Measurements from ENCODE around the gene ZNF878. TPM values are rescaled to one million over a fixed set of nuclear protein-coding genes. Genes with fewer than 3 reads are reported as not detected.

Gene ZNF878
- total RNA-seq, 2 donors from 2014 or later, result not detected

DNA sequence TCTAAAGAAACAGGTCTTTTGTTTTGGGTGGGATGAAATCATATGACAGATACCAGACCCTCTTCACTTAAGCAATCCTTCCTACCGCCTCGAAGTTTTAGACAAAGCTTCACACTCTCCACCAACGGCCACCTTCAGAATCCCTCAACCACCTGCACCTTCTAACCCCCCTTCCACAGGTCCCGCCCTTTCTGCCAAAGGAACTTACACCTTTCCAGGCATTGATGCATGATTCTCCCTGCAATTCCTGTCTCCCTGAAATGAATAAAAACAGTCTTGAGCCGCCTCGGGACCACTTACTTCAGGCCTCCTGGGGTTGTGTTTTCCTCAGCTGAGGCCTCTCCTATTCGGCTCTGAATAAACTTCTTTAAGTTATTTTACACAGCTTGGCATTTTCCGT is 18.1 kb downstream of the ZNF878 start:
- TF ChIP-seq, protein P1, sequence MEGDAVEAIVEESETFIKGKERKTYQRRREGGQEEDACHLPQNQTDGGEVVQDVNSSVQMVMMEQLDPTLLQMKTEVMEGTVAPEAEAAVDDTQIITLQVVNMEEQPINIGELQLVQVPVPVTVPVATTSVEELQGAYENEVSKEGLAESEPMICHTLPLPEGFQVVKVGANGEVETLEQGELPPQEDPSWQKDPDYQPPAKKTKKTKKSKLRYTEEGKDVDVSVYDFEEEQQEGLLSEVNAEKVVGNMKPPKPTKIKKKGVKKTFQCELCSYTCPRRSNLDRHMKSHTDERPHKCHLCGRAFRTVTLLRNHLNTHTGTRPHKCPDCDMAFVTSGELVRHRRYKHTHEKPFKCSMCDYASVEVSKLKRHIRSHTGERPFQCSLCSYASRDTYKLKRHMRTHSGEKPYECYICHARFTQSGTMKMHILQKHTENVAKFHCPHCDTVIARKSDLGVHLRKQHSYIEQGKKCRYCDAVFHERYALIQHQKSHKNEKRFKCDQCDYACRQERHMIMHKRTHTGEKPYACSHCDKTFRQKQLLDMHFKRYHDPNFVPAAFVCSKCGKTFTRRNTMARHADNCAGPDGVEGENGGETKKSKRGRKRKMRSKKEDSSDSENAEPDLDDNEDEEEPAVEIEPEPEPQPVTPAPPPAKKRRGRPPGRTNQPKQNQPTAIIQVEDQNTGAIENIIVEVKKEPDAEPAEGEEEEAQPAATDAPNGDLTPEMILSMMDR (IDR thresholded peaks at IDR 0.05), result no peak
- no peak for TF ChIP-seq POLR2A (IDR thresholded peaks at IDR 0.05)
- TF ChIP-seq POLR2AphosphoS5 (IDR thresholded peaks at IDR 0.05), result no peak
- Histone ChIP-seq H3K9me3 (no peaks in the 10 kb centered on the region), H3K4me1 (replicated peaks) (no peaks in the 10 kb centered on the region), H3K4me3 (peak overlapping the region; percentile 80 to 93), H3K27me3 (replicated peaks; ENCODE audit: insufficient read depth) (no peaks in the 10 kb centered on the region), H3K27ac (peak overlapping the region; percentile 93 to 98), H3K36me3 (no peaks in the 10 kb centered on the region)
- intact Hi-C loops (cut with DNase I), result no loop called here
- WGBS, result 10% methylated on average over 8 of the region's 8 CpGs
- no peak for DNase-seq (ENCODE audit: low spot score)

DNA sequence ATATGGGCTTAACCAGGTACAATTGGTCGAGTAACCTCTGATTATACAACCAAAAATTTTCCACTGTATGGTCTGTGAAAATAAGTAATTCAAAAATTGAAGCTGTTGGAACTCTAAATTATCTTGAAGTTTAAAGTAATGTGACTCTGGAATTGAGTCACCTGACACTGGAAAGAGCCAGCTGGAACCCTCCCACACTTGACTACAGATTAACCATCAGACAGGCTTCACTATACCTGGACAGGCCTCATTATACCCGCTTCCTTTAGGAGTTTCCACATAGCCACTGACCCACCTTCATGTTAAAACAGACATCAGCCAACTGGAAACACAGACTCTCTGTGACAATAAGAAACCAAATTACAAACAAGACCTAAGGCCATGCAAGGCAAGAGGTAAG is 18.6 kb downstream of the ZNF878 start:
- WGBS, result 54% methylated on average over 2 of the region's 2 CpGs
- H3K36me3 ChIP-seq, result no peaks in the 10 kb centered on the region
- H3K27me3 ChIP-seq (replicated peaks; ENCODE audit: insufficient read depth), result no peaks in the 10 kb centered on the region
- no peaks in the 10 kb centered on the region for H3K4me1 ChIP-seq (replicated peaks)
- no peaks in the 10 kb centered on the region for H3K9me3 ChIP-seq
- DNase-seq (ENCODE audit: low spot score), result no peak
- peak overlapping the region in 1 of 2 donors; percentile 93 for H3K4me3 ChIP-seq
- TF ChIP-seq POLR2A (IDR thresholded peaks at IDR 0.05), result no peak
- TF ChIP-seq, protein P1 (IDR thresholded peaks at IDR 0.05), result no peak
- no peak for TF ChIP-seq POLR2AphosphoS5 (IDR thresholded peaks at IDR 0.05)
- H3K27ac ChIP-seq, result peak overlapping the region; percentile 93 to 98
- intact Hi-C loops (cut with DNase I), result no loop called here

DNA sequence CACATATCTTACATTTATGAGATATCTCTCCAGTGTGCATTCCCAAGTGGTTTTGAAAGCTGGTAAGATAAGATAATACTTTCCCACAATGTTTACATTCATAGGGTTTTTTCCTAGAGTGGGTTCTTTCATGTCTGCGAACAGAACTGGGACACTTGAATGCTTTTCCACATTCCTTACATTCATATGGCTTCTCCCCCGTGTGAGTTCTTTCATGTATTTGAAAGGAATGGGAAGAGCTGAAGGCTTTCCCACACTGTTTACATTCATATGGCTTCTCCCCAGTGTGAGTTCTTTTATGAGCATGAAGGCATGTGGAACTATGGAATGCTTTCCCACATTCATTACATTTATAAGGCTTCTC is 37.0 kb downstream of the ZNF878 start:
- 87% methylated on average over 2 of the region's 2 CpGs for WGBS
- H3K9me3 ChIP-seq, result peaks cover 3% of the 10 kb centered on the region
- no peak overlapping the region for H3K27ac ChIP-seq
- H3K36me3 ChIP-seq, result peaks cover 0 to 26% of the 10 kb centered on the region in 2 donors
- intact Hi-C loops (cut with DNase I), result no loop called here
- no peaks in the 10 kb centered on the region for H3K27me3 ChIP-seq (replicated peaks; ENCODE audit: insufficient read depth)
- H3K4me1 ChIP-seq (replicated peaks), result no peaks in the 10 kb centered on the region
- DNase-seq (ENCODE audit: low spot score), result no peak
- no peak overlapping the region for H3K4me3 ChIP-seq
- TF ChIP-seq POLR2A (IDR thresholded peaks at IDR 0.05) (no peak), POLR2AphosphoS5 (IDR thresholded peaks at IDR 0.05) (no peak)
- TF ChIP-seq, protein P1 (IDR thresholded peaks at IDR 0.05), result no peak

DNA sequence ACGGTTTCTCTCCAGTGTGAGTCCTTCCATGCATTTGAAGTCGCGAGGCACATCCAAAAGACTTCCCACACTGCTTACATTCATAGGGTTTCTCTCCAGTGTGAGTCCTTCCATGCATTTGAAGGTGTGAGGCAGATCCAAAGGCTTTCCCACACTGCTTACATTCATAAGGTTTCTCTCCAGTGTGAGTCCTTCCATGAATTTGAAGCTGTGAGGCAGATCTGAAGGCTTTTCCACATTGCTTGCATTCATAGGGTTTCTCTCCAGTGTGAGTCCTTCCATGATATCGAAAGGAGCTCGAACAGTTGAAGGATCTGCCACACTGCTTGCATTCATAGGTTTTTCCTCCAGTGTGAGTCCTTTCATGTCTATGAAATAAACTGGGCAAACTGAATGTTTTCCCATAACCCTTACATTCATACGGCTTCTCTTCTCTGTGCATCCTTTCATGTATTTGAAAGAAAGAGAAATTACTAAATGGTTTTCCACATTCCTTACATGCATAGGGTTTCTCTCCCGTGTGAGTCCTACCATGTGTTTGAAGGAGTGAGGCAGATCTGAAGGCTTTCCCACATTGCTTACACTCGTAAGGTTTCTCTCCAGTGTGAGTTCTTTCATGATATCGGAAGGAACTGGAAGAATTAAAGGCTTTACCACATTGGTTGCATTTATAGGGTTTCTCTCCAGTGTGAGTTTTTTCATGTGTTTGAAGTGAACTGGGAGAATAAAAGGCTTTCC is 37.6 kb downstream of the ZNF878 start:
- no peaks in the 10 kb centered on the region for H3K4me1 ChIP-seq (replicated peaks)
- TF ChIP-seq, protein P1 (IDR thresholded peaks at IDR 0.05), result no peak
- TF ChIP-seq POLR2AphosphoS5 (IDR thresholded peaks at IDR 0.05) (no peak), POLR2A (IDR thresholded peaks at IDR 0.05) (no peak)
- intact Hi-C loops (cut with DNase I), result no loop called here
- H3K9me3 ChIP-seq, result peaks cover 3% of the 10 kb centered on the region
- H3K27ac ChIP-seq, result no peak overlapping the region
- peaks cover 0 to 26% of the 10 kb centered on the region in 2 donors for H3K36me3 ChIP-seq
- H3K4me3 ChIP-seq, result no peak overlapping the region
- no peak for DNase-seq (ENCODE audit: low spot score)
- H3K27me3 ChIP-seq (replicated peaks; ENCODE audit: insufficient read depth), result no peaks in the 10 kb centered on the region
- 98% methylated on average over 9 of the region's 9 CpGs for WGBS
